H1 (cell line): ENCODE data around the gene RPTOR. TPM values are rescaled to one million over a fixed set of nuclear protein-coding genes. Genes with fewer than 3 reads are reported as not detected.

ENCODE experiments used
- CTCF ChIA-PET: fragments of 300-600 bp; sonication (Branson Sonifier 250); formaldehyde crosslinking; loops from one replicate; lab custom pipeline; 2021; ENCODE audit not compliant: partially characterized antibody; lab: Charles Lee
- POLR2A ChIA-PET: fragments of 300-600 bp; sonication (Branson Sonifier 250); formaldehyde crosslinking; loops from one replicate; lab custom pipeline; 2021; ENCODE audit warnings: inconsistent platforms; ENCODE audit not compliant: partially characterized antibody; lab: Charles Lee
- DNase-seq, 2 experiments: peaks; one replicate each; pipeline versions ENCODE4 v3.0.0 to v3.0.0-alpha.2; 2010 to 2022; ENCODE audit warnings: low spot score in 2 of 2, low read depth in 1 of 2, mixed read lengths in 1 of 2
- FAIRE-seq: peaks from 2 replicates; lab custom pipeline; 2011; peaks lifted over from hg19 to GRCh38; lab: Jason Lieb, UNC
- H2AFZ ChIP-seq: 2 replicates; pipeline ENCODE4 v1.8.1; 2012; ENCODE audit warnings: low read length, inconsistent platforms
- H2AK5ac ChIP-seq: 2 replicates; pipeline ENCODE4 v1.6.1; 2013; ENCODE audit warnings: low read depth, low read length
- H2BK120ac ChIP-seq: replicated peaks from 2 replicates; pipeline ENCODE3; 2013; ENCODE audit warnings: low read depth, low read length, inconsistent platforms
- H2BK12ac ChIP-seq: 2 replicates; pipeline ENCODE4 v1.6.1; 2013; ENCODE audit warnings: low read depth, low read length
- H2BK15ac ChIP-seq: 2 replicates; pipeline ENCODE4 v1.6.1; 2013; ENCODE audit warnings: low read length
- H2BK20ac ChIP-seq: 2 replicates; pipeline ENCODE4 v1.6.1; 2013; ENCODE audit warnings: low read length
- H2BK5ac ChIP-seq: 2 replicates; pipeline ENCODE4 v1.6.1; 2013; ENCODE audit warnings: low read depth, low read length
- H3K14ac ChIP-seq: 2 replicates; pipeline ENCODE4 v1.6.1; 2013; ENCODE audit warnings: inconsistent platforms; ENCODE audit not compliant: insufficient read length
- H3K18ac ChIP-seq: 2 replicates; pipeline ENCODE4 v1.6.1; 2013; ENCODE audit warnings: low read length; ENCODE audit errors: extremely low read depth
- H3K23ac ChIP-seq: 2 replicates; pipeline ENCODE4 v1.6.1; 2013; ENCODE audit warnings: inconsistent platforms; ENCODE audit not compliant: insufficient read length
- H3K23me2 ChIP-seq: 2 replicates; pipeline ENCODE4 v1.6.1; 2013; ENCODE audit warnings: low read depth, low read length
- H3K27ac ChIP-seq: 2 replicates; pipeline ENCODE4 v1.6.1; 2011; ENCODE audit warnings: low read depth, low read length, inconsistent platforms
- H3K27me3 ChIP-seq, 4 experiments: replicated peaks in 1 of 4; 1 replicate in 1 of 4; 2 replicates in 3 of 4; pipeline versions ENCODE4 v1.6.1 to v1.8.1; 2011 to 2013; ENCODE audit warnings: low read length in 3 of 4, mild to moderate bottlenecking in 3 of 4, inconsistent platforms in 2 of 4, mixed read lengths in 2 of 4, moderate library complexity in 1 of 4; ENCODE audit not compliant: control insufficient read depth in 3 of 4, insufficient read depth in 3 of 4; ENCODE audit errors: extremely low read depth in 1 of 4
- H3K36me3 ChIP-seq, 4 experiments: 2 replicates each; pipeline versions ENCODE4 v1.6.1 to v1.8.1; 2011 to 2013; ENCODE audit warnings: mild to moderate bottlenecking in 4 of 4, low read length in 3 of 4, moderate library complexity in 2 of 4, control low read depth in 1 of 4, inconsistent platforms in 1 of 4; ENCODE audit not compliant: insufficient read depth in 4 of 4, control insufficient read depth in 2 of 4
- H3K4ac ChIP-seq: replicated peaks from 2 replicates; pipeline ENCODE3; 2013; ENCODE audit warnings: low read length, low read depth, mixed read lengths, inconsistent platforms; ENCODE audit not compliant: insufficient read length
- H3K4me1 ChIP-seq, 4 experiments: replicated peaks in 1 of 4; 1 replicate in 1 of 4; 2 replicates in 3 of 4; pipeline versions ENCODE4 v1.6.1 to v1.8.1; 2011 to 2013; ENCODE audit warnings: low read length in 3 of 4, inconsistent platforms in 2 of 4, mixed read lengths in 1 of 4; ENCODE audit not compliant: insufficient read depth in 4 of 4, control insufficient read depth in 3 of 4
- H3K4me2 ChIP-seq, 2 experiments: 2 replicates each; pipeline versions ENCODE4 v1.6.1 to v1.8.1; 2011 to 2013; ENCODE audit warnings: low read depth in 2 of 2, low read length in 2 of 2, control low read depth in 1 of 2, inconsistent platforms in 1 of 2, mild to moderate bottlenecking in 1 of 2; ENCODE audit not compliant: insufficient read depth in 1 of 2
- H3K4me3 ChIP-seq, 4 experiments: fragments of 200-600, 300-600 bp in 1 of 4; sonication (generic), shearing (Covaris generic), sonication (Bioruptor Twin) in 1 of 4; 2 replicates each; pipeline versions ENCODE4 v1.5.1 to v1.8.1; 2011 to 2016; ENCODE audit warnings: low read length in 4 of 4, low read depth in 3 of 4, control low read depth in 2 of 4, inconsistent platforms in 2 of 4, mild to moderate bottlenecking in 2 of 4, mixed read lengths in 1 of 4, moderate library complexity in 1 of 4; ENCODE audit not compliant: insufficient read depth in 2 of 4; ENCODE audit errors: extremely low read depth in 1 of 4
- H3K56ac ChIP-seq: replicated peaks from 2 replicates; pipeline ENCODE3; 2013; ENCODE audit warnings: low read depth, mild to moderate bottlenecking, mixed read lengths, low read length, inconsistent platforms; ENCODE audit not compliant: insufficient read length
- H3K79me1 ChIP-seq: 2 replicates; pipeline ENCODE4 v1.6.1; 2013; ENCODE audit warnings: low read depth, low read length, control low read depth
- H3K79me2 ChIP-seq, 2 experiments: 2 replicates each; pipeline versions ENCODE4 v1.6.1 to v1.8.1; 2012 to 2013; ENCODE audit warnings: low read length in 2 of 2, mild to moderate bottlenecking in 2 of 2, inconsistent platforms in 1 of 2; ENCODE audit not compliant: insufficient read depth in 2 of 2, control insufficient read depth in 1 of 2
- H3K9ac ChIP-seq, 4 experiments: replicated peaks in 1 of 4; 1 replicate in 1 of 4; 2 replicates in 3 of 4; pipeline versions ENCODE4 v1.6.1 to v1.8.1; 2011 to 2013; ENCODE audit warnings: low read depth in 3 of 4, low read length in 3 of 4, control low read depth in 2 of 4, mild to moderate bottlenecking in 2 of 4, moderate library complexity in 2 of 4, inconsistent platforms in 1 of 4; ENCODE audit errors: extremely low read depth in 1 of 4
- H3K9me3 ChIP-seq, 2 experiments: 2 replicates each; pipeline versions ENCODE4 v1.6.1 to v1.8.1; 2012 to 2013; ENCODE audit warnings: mild to moderate bottlenecking in 2 of 2, moderate library complexity in 2 of 2, control low read depth in 1 of 2, inconsistent platforms in 1 of 2, low read depth in 1 of 2, low read length in 1 of 2, mixed read lengths in 1 of 2; ENCODE audit not compliant: insufficient read depth in 2 of 2
- H4K20me1 ChIP-seq, 2 experiments: replicated peaks in 1 of 2; 2 replicates each; pipeline versions ENCODE3 to v1.8.1; 2011 to 2013; ENCODE audit warnings: inconsistent platforms in 2 of 2, low read length in 2 of 2, mild to moderate bottlenecking in 1 of 2; ENCODE audit not compliant: insufficient read depth in 2 of 2, control insufficient read depth in 1 of 2
- H4K5ac ChIP-seq: 2 replicates; pipeline ENCODE4 v1.6.1; 2013; ENCODE audit warnings: low read length, low read depth, mixed read lengths, inconsistent platforms; ENCODE audit not compliant: insufficient read length
- H4K8ac ChIP-seq: 2 replicates; pipeline ENCODE4 v1.8.0; 2013; ENCODE audit warnings: mild to moderate bottlenecking, moderate library complexity, low read length, inconsistent platforms; ENCODE audit not compliant: insufficient read depth; ENCODE audit errors: extremely low read depth
- H4K91ac ChIP-seq: replicated peaks from 2 replicates; pipeline ENCODE3; 2013; ENCODE audit warnings: low read length, mixed read lengths, inconsistent platforms; ENCODE audit not compliant: insufficient read length
- BACH1 ChIP-seq: IDR thresholded peaks from 2 replicates; pipeline ENCODE4 v1.6.1; 2012; ENCODE audit warnings: low read length, improper control_type of control experiment
- KDM1A ChIP-seq: fragments of 200-600, 300-600 bp; sonication (generic); IDR thresholded peaks from 2 replicates; pipeline ENCODE4 v1.7.1; 2016; ENCODE audit warnings: mild to moderate bottlenecking, low read length, borderline replicate concordance
- KDM5A ChIP-seq: fragments of 200-600 bp; IDR thresholded peaks from 2 replicates; pipeline ENCODE4 v1.7.1; 2012; ENCODE audit warnings: mild to moderate bottlenecking, low read length, inconsistent platforms, mixed read lengths
- POLR2AphosphoS5 ChIP-seq: IDR thresholded peaks from 2 replicates; pipeline ENCODE4 v1.6.1; 2011; ENCODE audit warnings: low read depth, low read length
- SP2 ChIP-seq: IDR thresholded peaks from 2 replicates; pipeline ENCODE4 v1.6.1; 2012; ENCODE audit warnings: mild to moderate bottlenecking, low read length, inconsistent platforms
- SP4 ChIP-seq: IDR thresholded peaks from 2 replicates; pipeline ENCODE4 v1.6.1; 2012; ENCODE audit warnings: low read length, inconsistent platforms
- TAF7 ChIP-seq: optimal IDR thresholded peaks from 2 replicates; pipeline ENCODE3; 2011; ENCODE audit warnings: low read depth, mild to moderate bottlenecking, inconsistent platforms, low read length, moderate library complexity, borderline replicate concordance
- YY1 ChIP-seq: IDR thresholded peaks from 2 replicates; pipeline ENCODE4 v1.6.1; 2011; ENCODE audit warnings: low read depth, mild to moderate bottlenecking, low read length
- ZNF274 ChIP-seq: IDR thresholded peaks from 2 replicates; pipeline ENCODE4 v1.7.0; 2012; ENCODE audit warnings: low read length, borderline replicate concordance; ENCODE audit errors: extremely low read depth
- WGBS, 2 experiments: shearing (Covaris generic) in 1 of 2; methylation state at CpG; one replicate each; pipeline versions ENCODE4 v1.1.6 to v1.1.7; 2013 to 2015; ENCODE audit warnings: low lambda C conversion rate in 2 of 2, mixed read lengths in 2 of 2, inconsistent platforms in 1 of 2, low coverage in 1 of 2, missing lambda C conversion rate in 1 of 2; ENCODE audit not compliant: insufficient replicate concordance in 2 of 2, insufficient coverage in 1 of 2, insufficient read length in 1 of 2; ENCODE audit errors: extremely low coverage in 1 of 2, missing lambda C conversion rate in 1 of 2; 5-methylcytosine and 5-hydroxymethylcytosine counted together
- polyA plus RNA-seq, 7 experiments: library from polyadenylated mRNA; depleted of rRNA in 3 of 7; stranded (reverse) in 5 of 7; unstranded in 2 of 7; fragments of >200 nt in 5 of 7; fragments of 200-250 nt in 2 of 7; gene quantifications; 1 replicate in 5 of 7; 2 replicates in 1 of 7; 4 replicates in 1 of 7; pipeline versions ENCODE4 v1.2.1 to v1.2.3, GENCODE V29; 2011 to 2013; ENCODE audit warnings: missing spikeins in 2 of 7, mixed read lengths in 2 of 7
- total RNA-seq: library from RNA; stranded (reverse); fragmentation: NEBNext Ultra II Directional; extraction: Animal tissue kit (Norgen Biotek cat#: 25700); gene quantifications from 2 replicates; pipeline ENCODE4 v1.2.1, GENCODE V29; 2021

RPTOR gene
- total and polyA plus RNA-seq, 2 of the 8 experiments (the other 6 are each of a cell fraction or from before 2014, with no cell fraction given): 6.9 to 28.7 TPM

GRCh38 chr17:80912476-80912875, 367.8 kb downstream of the RPTOR start:
- CTCF ChIA-PET: interaction anchor here (1.8 kb wide), 1 partner anchor 13 kb away, joined by 4 read pairs; no protein-coding TSS in a partner anchor
- POLR2A ChIA-PET: no interaction called here
- Histone ChIP-seq H3K18ac (no peak overlapping the region), H4K20me1 (peaks cover 0 to 2% of the 10 kb centered on the region in 2 experiments), H3K14ac (no peak overlapping the region), H3K27ac (no peak overlapping the region), H3K23me2 (no peaks in the 10 kb centered on the region), H3K4me3 (no peak overlapping the region), H3K4ac (no peak overlapping the region), H2BK5ac (no peak overlapping the region), H4K91ac (no peak overlapping the region), H4K8ac (no peak overlapping the region), H2BK120ac (no peak overlapping the region), H2BK12ac (no peak overlapping the region), H3K56ac (no peak overlapping the region)
- FAIRE-seq: no peak
- TF ChIP-seq TAF7 (no peak), SP4 (no peak), POLR2AphosphoS5 (no peak), YY1 (no peak), KDM1A (no peak), BACH1 (no peak), ZNF274 (no peak), KDM5A (no peak), SP2 (no peak)
- TF ChIP-seq, all 59 proteins: peak for 0
- Histone ChIP-seq H3K27me3 (no peaks in the 10 kb centered on the region; a peak in 1 of 7 replicates), H2AFZ (no peak overlapping the region), H2BK20ac (no peak overlapping the region), H2AK5ac (no peak overlapping the region), H3K79me1 (no peaks in the 10 kb centered on the region), H3K23ac (no peak overlapping the region), H3K9ac (no peak overlapping the region), H3K4me1 (no peaks in the 10 kb centered on the region), H3K4me2 (no peak overlapping the region), H3K79me2 (no peaks in the 10 kb centered on the region), H4K5ac (no peak overlapping the region), H2BK15ac (no peak overlapping the region), H3K9me3 (peaks cover 16 to 18% of the 10 kb centered on the region in 2 experiments), H3K36me3 (peaks cover 0 to 10% (median 2%) of the 10 kb centered on the region in 4 experiments; a peak in 2 of 8 replicates)
- 87% methylated on average over 15 of the region's 15 CpGs; no CpG with 5 or more reads in 1 of the 2 experiments for WGBS, 2 experiments
- no peak for DNase-seq
